ENCODE results near the gene FGFR3.
"Not testable (repeated sequence)": the region's sequence is repeated elsewhere in the genome, so short reads cannot be mapped to it uniquely, and the experiment has no call there.

The FGFR3 gene

GRCh38 chr4:1821679-1822567, 28.8 kb downstream of the FGFR3 start:
- no peak for DNase-seq

GRCh38 chr4:1822568-1823544, 29.8 kb downstream of the FGFR3 start:
- no peak for DNase-seq

- DNase-seq, result no peak
These were observed 30.4 kb downstream of the FGFR3 start for GRCh38 chr4:1823545-1823932.

- DNase-seq, result no peak
These were observed 31.7 kb downstream of the FGFR3 start for GRCh38 chr4:1824746-1825145.

GRCh38 chr4:1825326-1825725, 32.2 kb downstream of the FGFR3 start:
- DNase-seq, result no peak

GRCh38 chr4:1826531-1827350, 33.6 kb downstream of the FGFR3 start:
- DNase-seq, result no peak

- DNase-seq, result no peak
These were observed 37.1 kb downstream of the FGFR3 start for GRCh38 chr4:1830234-1830633.

GRCh38 chr4:1830642-1831228, 37.6 kb downstream of the FGFR3 start:
- DNase-seq, result no peak

- DNase-seq, result no peak
These were observed 38.2 kb downstream of the FGFR3 start for GRCh38 chr4:1831331-1831730.

GRCh38 chr4:1832690-1833089, 39.6 kb downstream of the FGFR3 start:
- no peak for DNase-seq

GRCh38 chr4:1833307-1834046, 40.4 kb downstream of the FGFR3 start:
- no peak for DNase-seq

GRCh38 chr4:1834047-1834775, 41.1 kb downstream of the FGFR3 start:
- DNase-seq, result no peak

GRCh38 chr4:1835836-1836235, 42.7 kb downstream of the FGFR3 start:
- not testable (repeated sequence) for DNase-seq

- no peak for DNase-seq
These were observed 43.6 kb downstream of the FGFR3 start for GRCh38 chr4:1836650-1837049.

GRCh38 chr4:1837069-1837468, 44.0 kb downstream of the FGFR3 start:
- DNase-seq, result no peak

- DNase-seq, result no peak
These were observed 46.2 kb downstream of the FGFR3 start for GRCh38 chr4:1839282-1839681.

GRCh38 chr4:1841201-1841886, 48.3 kb downstream of the FGFR3 start:
- DNase-seq, result no peak

- DNase-seq, result no peak
These were observed 48.8 kb downstream of the FGFR3 start for GRCh38 chr4:1841887-1842210.

- DNase-seq, result no peak
These were observed 49.3 kb downstream of the FGFR3 start for GRCh38 chr4:1842339-1842895.

- no peak for DNase-seq
These were observed 49.9 kb downstream of the FGFR3 start for GRCh38 chr4:1842993-1843448.

Measured in stimulated activated CD4-positive, alpha-beta T cell treated with anti-CD3 and anti-CD28 coated beads, Interleukin-4, amount 100 ng/mL, for 1 hour (primary cell).